ENCODE results near the gene SIGLEC8. TPM values are rescaled to one million over a fixed set of nuclear protein-coding genes. Genes with fewer than 3 reads are reported as not detected.

Gene SIGLEC8
- total RNA-seq, 2 experiments from 2014 or later = not detected

GRCh38 chr19:51460164-51460992 lies 2.1 kb upstream of the SIGLEC8 start:
- Histone ChIP-seq H3K27ac (ENCODE audit: low read depth, low read length, poor library complexity, severe bottlenecking) (no peak overlapping the region), H3K79me2 (ENCODE audit: insufficient read depth, low read depth, low read length) (no peaks in the 10 kb centered on the region), H2AFZ (ENCODE audit: low read length) (peak overlapping the region; percentile 84; the same call in 1 of the 2 replicates), H3K9me3 (ENCODE audit: low read length) (no peaks in the 10 kb centered on the region), H4K20me1 (ENCODE audit: insufficient read depth, low read length) (no peaks in the 10 kb centered on the region), H3K4me3 (ENCODE audit: low read depth, low read length, poor library complexity, severe bottlenecking) (peak overlapping the region; percentile 32), H3K36me3 (ENCODE audit: insufficient read depth, low read length) (no peaks in the 10 kb centered on the region), H3K4me1 (ENCODE audit: insufficient read depth, low read length, poor library complexity, severe bottlenecking) (no peaks in the 10 kb centered on the region), H3K9me2 (ENCODE audit: insufficient read depth, low read length) (no peaks in the 10 kb centered on the region), H3K4me2 (ENCODE audit: low read length) (peak overlapping the region; percentile 35)
- CTCF ChIA-PET (ENCODE audit: unreplicated experiment) = no interaction called here
- no TSS peak for BruUV-seq (replicated peaks)
- no peak for TF ChIP-seq CTCF (conservative IDR thresholded peaks at IDR 0.05; ENCODE audit: low read length)
- TF ChIP-seq EZH2phosphoT487 (IDR thresholded peaks at IDR 0.05; ENCODE audit: borderline replicate concordance, low read depth, low read length) = no peak
- POLR2A ChIA-PET = interaction anchor here (0.6 kb wide), 1 partner anchor 306 kb away, joined by 3 read pairs; no protein-coding TSS in a partner anchor
- intact Hi-C loops (cut with micrococcal nuclease; ENCODE audit: unreplicated experiment) = no loop called here
- peak; percentile 43 for DNase-seq (ENCODE audit: low spot score)

DNA sequence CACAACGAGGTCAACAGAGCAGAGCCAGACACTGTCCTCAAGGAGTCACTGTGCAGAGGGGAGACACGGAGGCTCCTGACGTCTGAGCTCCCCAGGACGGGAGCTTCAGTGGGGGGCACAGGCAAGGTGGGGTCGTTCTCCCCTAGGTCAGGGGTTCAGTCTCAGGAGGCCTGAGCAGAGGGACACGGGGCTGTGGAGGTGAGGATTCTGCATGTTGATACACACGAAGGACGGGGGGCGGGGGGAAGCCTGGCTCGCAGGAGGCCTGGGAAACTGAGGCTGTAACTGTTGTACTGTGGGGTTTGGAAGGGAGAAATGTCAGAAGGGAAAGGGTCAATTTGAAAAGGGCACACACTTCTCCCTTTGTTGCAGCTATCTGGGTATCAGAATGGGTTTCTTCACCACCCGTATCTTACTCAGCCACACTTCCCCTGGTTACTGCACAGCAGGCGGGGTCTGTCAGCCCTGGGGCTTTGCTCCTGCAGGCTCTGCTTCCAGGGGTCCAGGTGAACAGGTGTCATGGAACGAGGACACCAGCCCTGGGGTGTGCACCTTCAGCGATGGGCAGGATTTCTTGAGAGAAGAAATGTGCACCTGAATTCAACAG lies 748 bp upstream of the SIGLEC8 start:
- TF ChIP-seq CTCF (conservative IDR thresholded peaks at IDR 0.05; ENCODE audit: low read length) = no peak
- no peak for TF ChIP-seq EZH2phosphoT487 (IDR thresholded peaks at IDR 0.05; ENCODE audit: borderline replicate concordance, low read depth, low read length)
- intact Hi-C loops (cut with micrococcal nuclease; ENCODE audit: unreplicated experiment) = no loop called here
- H3K9me2 ChIP-seq (ENCODE audit: insufficient read depth, low read length) = no peaks in the 10 kb centered on the region
- no peak overlapping the region for H2AFZ ChIP-seq (ENCODE audit: low read length)
- H3K4me2 ChIP-seq (ENCODE audit: low read length) = no peak overlapping the region
- BruUV-seq (replicated peaks) = no TSS peak
- H3K4me3 ChIP-seq (ENCODE audit: low read depth, low read length, poor library complexity, severe bottlenecking) = no peak overlapping the region
- no peaks in the 10 kb centered on the region for H3K9me3 ChIP-seq (ENCODE audit: low read length)
- POLR2A ChIA-PET = no interaction called here
- no peak for DNase-seq (ENCODE audit: low spot score)
- CTCF ChIA-PET (ENCODE audit: unreplicated experiment) = no interaction called here
- H3K36me3 ChIP-seq (ENCODE audit: insufficient read depth, low read length) = no peaks in the 10 kb centered on the region
- H3K79me2 ChIP-seq (ENCODE audit: insufficient read depth, low read depth, low read length) = no peaks in the 10 kb centered on the region
- no peaks in the 10 kb centered on the region for H4K20me1 ChIP-seq (ENCODE audit: insufficient read depth, low read length)
- no peaks in the 10 kb centered on the region for H3K4me1 ChIP-seq (ENCODE audit: insufficient read depth, low read length, poor library complexity, severe bottlenecking)
- H3K27ac ChIP-seq (ENCODE audit: low read depth, low read length, poor library complexity, severe bottlenecking) = no peak overlapping the region
